ENCODE data around the gene HORMAD2. TPM values are rescaled to one million over a fixed set of nuclear protein-coding genes. Genes with fewer than 3 reads are reported as not detected.

Gene HORMAD2
- total and polyA plus RNA-seq, 2 donors (not counting 1 experiment from before 2014, with no cell fraction given): not detected

DNA sequence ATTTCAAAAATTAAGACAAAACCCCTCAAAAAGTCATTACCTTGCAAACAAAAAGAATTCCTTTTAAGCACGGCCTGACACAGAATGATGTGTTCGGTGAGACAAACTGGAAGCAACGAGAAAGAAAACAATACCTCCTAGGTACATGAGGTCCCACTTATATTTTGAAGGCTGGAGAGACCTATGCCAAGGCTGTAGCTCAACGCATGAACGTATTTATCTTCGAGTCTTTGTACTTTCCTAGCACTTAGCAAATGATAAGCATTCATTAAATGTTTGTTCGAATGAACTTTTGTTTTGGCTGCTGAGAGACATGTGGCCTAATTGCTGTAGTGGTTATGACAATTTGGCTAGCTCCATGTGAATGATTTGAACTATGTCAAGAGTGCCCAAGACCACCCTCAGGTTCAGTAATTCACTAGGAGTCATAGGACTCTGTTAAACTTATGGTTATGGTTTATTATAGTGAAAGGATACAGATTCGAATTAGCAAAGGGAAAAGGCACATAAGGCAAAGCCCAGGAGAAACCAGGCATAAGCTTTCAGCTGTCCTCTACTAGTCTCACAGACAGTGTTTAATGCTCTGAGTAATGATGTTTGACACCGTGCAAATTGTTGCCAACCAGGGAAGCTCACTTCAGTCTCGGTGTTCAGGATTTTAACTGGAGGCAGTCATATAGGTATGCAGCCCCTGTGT lies 26.0 kb upstream of the HORMAD2 start:
- Mint-ChIP-seq H3K27ac (no peak overlapping the region), H3K4me3 (no peak overlapping the region), H3K27me3 (peaks cover 2% of the 10 kb centered on the region), H3K9me3 (ENCODE audit: insufficient read depth) (peaks cover 6% of the 10 kb centered on the region), H3K4me1 (no peaks in the 10 kb centered on the region)
- TF ChIP-seq EZH2 (IDR thresholded peaks at IDR 0.05; ENCODE audit: borderline replicate concordance, insufficient read depth, low read depth, low read length, poor library complexity, severe bottlenecking): no peak
- TF ChIP-seq, protein P1, sequence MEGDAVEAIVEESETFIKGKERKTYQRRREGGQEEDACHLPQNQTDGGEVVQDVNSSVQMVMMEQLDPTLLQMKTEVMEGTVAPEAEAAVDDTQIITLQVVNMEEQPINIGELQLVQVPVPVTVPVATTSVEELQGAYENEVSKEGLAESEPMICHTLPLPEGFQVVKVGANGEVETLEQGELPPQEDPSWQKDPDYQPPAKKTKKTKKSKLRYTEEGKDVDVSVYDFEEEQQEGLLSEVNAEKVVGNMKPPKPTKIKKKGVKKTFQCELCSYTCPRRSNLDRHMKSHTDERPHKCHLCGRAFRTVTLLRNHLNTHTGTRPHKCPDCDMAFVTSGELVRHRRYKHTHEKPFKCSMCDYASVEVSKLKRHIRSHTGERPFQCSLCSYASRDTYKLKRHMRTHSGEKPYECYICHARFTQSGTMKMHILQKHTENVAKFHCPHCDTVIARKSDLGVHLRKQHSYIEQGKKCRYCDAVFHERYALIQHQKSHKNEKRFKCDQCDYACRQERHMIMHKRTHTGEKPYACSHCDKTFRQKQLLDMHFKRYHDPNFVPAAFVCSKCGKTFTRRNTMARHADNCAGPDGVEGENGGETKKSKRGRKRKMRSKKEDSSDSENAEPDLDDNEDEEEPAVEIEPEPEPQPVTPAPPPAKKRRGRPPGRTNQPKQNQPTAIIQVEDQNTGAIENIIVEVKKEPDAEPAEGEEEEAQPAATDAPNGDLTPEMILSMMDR (IDR thresholded peaks at IDR 0.05): no peak
- Histone ChIP-seq H3K9me3 (ENCODE audit: control extremely low read depth in 1 of 3, control insufficient read depth in 2 of 3, insufficient read depth in 1 of 3, low read length in 2 of 3) (peaks cover 0 to 15% (median 7%) of the 10 kb centered on the region in 3 donors), H3K4me3 (ENCODE audit: control extremely low read depth in 1 of 5, extremely low read depth in 1 of 5, insufficient read depth in 1 of 5, low read depth in 2 of 5, low read length in 4 of 5) (no peak overlapping the region), H4K20me1 (ENCODE audit: control insufficient read depth, insufficient read depth, low read length, poor library complexity, severe bottlenecking) (no peaks in the 10 kb centered on the region), H2AFZ (ENCODE audit: insufficient read depth, low read depth, low read length, poor library complexity, severe bottlenecking) (no peak overlapping the region), H3K36me3 (replicated peaks in 1 of 2; ENCODE audit: control extremely low read depth in 1 of 2, control insufficient read depth in 1 of 2, extremely low read depth in 1 of 2, insufficient read depth in 2 of 2, low read length in 1 of 2) (no peaks in the 10 kb centered on the region), H3K79me2 (ENCODE audit: control insufficient read depth, insufficient read depth, low read length) (no peaks in the 10 kb centered on the region), H3K27me3 (replicated peaks in 1 of 4; ENCODE audit: control extremely low read depth in 1 of 4, control insufficient read depth in 3 of 4, insufficient read depth in 4 of 4, low read length in 3 of 4) (no peaks in the 10 kb centered on the region), H3K4me1 (ENCODE audit: control insufficient read depth in 2 of 2, insufficient read depth in 2 of 2, low read length in 2 of 2) (no peaks in the 10 kb centered on the region), H3K9ac (ENCODE audit: low read length) (no peak overlapping the region), H3K4me2 (replicated peaks; ENCODE audit: low read depth, low read length, poor library complexity, severe bottlenecking) (no peak overlapping the region), H3K27ac (ENCODE audit: low read length in 2 of 2) (no peak overlapping the region)
- ChIA-PET POLR2A (no interaction called here), CTCF (no interaction called here)
- ATAC-seq (ENCODE audit: low read depth) (no peak), DNase-seq (no peak)
- intact Hi-C loops (cut with micrococcal nuclease): no loop called here
- 93% methylated on average over 7 of the region's 10 CpGs for WGBS (ENCODE audit: insufficient coverage)

DNA sequence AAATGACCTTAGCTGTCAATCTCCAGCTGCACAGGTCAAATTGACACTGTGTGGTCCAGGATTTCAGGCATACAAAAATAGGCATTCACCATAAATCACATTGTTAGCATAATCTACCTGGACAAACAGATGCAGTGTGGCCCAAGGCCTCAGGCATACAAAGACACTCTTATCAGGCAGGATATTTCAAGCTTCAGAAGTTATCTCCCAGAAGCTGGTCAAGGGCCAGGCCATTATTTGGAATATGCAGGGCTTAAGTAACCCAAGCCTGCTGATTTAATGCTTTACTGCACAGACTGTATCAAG lies 25.5 kb upstream of the HORMAD2 start:
- intact Hi-C loops (cut with micrococcal nuclease): no loop called here
- Histone ChIP-seq H3K27ac (ENCODE audit: low read length in 2 of 2) (no peak overlapping the region), H3K4me2 (replicated peaks; ENCODE audit: low read depth, low read length, poor library complexity, severe bottlenecking) (no peak overlapping the region), H3K9me3 (ENCODE audit: control extremely low read depth in 1 of 3, control insufficient read depth in 2 of 3, insufficient read depth in 1 of 3, low read length in 2 of 3) (peaks cover 0 to 15% (median 7%) of the 10 kb centered on the region in 3 donors), H4K20me1 (ENCODE audit: control insufficient read depth, insufficient read depth, low read length, poor library complexity, severe bottlenecking) (no peaks in the 10 kb centered on the region), H3K36me3 (replicated peaks in 1 of 2; ENCODE audit: control extremely low read depth in 1 of 2, control insufficient read depth in 1 of 2, extremely low read depth in 1 of 2, insufficient read depth in 2 of 2, low read length in 1 of 2) (no peaks in the 10 kb centered on the region), H3K79me2 (ENCODE audit: control insufficient read depth, insufficient read depth, low read length) (no peaks in the 10 kb centered on the region), H3K4me3 (ENCODE audit: control extremely low read depth in 1 of 5, extremely low read depth in 1 of 5, insufficient read depth in 1 of 5, low read depth in 2 of 5, low read length in 4 of 5) (no peak overlapping the region), H3K27me3 (replicated peaks in 1 of 4; ENCODE audit: control extremely low read depth in 1 of 4, control insufficient read depth in 3 of 4, insufficient read depth in 4 of 4, low read length in 3 of 4) (no peaks in the 10 kb centered on the region), H3K4me1 (ENCODE audit: control insufficient read depth in 2 of 2, insufficient read depth in 2 of 2, low read length in 2 of 2) (no peaks in the 10 kb centered on the region), H3K9ac (ENCODE audit: low read length) (no peak overlapping the region), H2AFZ (ENCODE audit: insufficient read depth, low read depth, low read length, poor library complexity, severe bottlenecking) (no peak overlapping the region)
- Mint-ChIP-seq H3K9me3 (ENCODE audit: insufficient read depth) (peaks cover 6% of the 10 kb centered on the region), H3K4me3 (no peak overlapping the region), H3K27ac (no peak overlapping the region), H3K27me3 (peaks cover 5% of the 10 kb centered on the region), H3K4me1 (no peaks in the 10 kb centered on the region)
- DNase-seq (no peak), ATAC-seq (ENCODE audit: low read depth) (no peak)
- TF ChIP-seq EZH2 (IDR thresholded peaks at IDR 0.05; ENCODE audit: borderline replicate concordance, insufficient read depth, low read depth, low read length, poor library complexity, severe bottlenecking): no peak
- TF ChIP-seq, protein P1 (IDR thresholded peaks at IDR 0.05): no peak
- ChIA-PET CTCF (no interaction called here), POLR2A (no interaction called here)

Data from B cell (primary cell).